ENCODE results near the gene PLXNB2.

PLXNB2 gene

DNA sequence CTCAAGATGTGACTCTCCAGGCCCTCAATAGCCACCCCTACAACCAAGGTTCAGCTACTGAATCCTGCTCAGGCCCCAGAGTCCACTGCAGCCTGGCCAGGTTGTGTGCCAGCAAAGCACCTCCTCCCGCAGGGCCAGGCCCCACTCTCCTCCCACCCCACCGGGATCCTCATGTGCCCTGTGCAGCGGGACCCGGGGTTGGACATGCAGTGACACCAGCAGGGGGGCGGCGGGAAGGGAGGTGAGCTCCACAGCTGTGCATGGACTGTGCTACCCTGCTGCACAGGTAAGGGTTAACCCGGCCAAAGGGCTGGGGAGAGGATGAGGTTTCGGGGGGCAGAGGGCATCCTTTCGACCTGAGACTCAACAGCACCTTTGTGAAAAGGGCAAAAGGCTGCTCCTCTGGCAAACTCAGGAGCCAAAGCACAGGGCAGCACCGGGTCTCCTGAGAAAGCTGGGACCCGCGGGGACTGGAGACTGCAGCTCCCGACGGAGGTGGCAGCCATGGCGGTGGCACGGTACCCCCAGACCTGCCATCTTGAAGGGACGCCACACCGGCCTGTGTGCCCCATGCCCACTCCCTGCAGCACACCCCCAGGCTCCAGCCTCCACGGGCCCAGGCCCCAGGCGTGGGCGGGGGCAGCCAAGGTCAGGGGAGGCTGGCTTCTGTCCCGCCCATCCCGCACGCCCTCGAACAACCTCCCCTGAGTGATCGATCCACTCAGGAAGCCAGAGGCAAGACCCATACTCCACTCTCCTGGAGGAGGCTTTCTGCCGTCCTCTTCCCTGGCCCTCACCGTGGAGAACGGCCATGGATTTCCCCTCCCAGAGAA, 10.6 kb downstream of the PLXNB2 start:
- no peak for DNase-seq

DNA sequence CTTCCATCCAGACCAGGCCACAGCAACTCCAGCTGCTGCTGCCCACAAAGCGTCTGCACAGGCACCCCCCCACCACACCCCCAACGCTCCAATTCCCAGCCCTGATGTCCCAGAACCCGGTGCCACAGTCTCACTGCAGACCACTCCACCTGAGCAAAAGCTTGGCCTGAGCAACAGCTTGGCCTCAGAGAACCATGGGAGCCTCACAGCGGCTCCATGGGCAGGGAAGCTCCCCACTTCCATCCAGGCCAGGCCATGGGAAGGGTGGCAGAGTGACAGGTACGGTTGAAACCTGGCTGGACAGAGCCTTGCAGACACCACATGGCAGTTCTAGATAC, 13.2 kb downstream of the PLXNB2 start:
- no peak for DNase-seq

DNA sequence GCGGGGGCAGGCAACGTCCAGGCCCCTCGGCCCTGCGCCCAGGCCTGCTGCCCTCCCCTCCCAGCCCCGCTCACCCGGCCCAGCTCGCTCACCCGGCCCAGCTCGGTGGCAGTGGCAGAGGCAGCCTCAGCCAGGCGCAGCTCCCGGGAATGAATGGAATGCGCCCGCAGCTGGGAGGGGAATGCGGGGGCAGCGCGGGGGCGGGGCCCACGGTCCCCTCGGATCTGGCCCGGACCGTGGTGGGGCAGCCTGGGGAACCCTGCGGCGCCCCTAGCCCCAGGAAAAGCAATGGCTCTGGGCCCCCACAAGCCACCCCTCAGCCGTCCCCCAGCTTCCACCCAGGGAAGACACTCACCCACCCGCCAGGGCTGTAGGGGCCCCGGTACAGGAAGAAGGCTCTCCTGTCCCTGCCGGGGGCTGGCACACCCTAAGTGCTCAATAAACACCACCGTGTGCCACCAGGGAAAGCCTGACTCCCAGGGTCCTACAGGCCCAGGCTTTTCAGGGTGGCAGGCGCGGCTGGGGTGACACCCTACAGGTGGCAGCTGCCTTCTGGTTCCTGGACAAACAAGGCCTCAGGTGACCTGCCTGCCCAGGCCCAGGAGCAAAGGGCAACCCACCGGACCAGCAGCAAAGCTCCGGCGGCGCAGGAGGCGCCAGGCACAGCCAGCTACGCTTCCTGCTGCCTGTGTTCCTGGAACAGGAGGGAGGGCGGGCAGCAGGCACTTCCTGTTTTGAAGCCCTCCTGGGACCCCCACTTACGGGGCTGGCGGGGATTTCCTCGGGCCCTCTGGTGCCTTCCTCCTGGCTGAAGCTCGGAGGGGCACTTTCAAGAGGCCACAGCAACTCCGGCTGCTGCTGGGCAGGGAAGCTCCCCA, 13.8 kb downstream of the PLXNB2 start:
- peak; percentile 68 for DNase-seq

DNA sequence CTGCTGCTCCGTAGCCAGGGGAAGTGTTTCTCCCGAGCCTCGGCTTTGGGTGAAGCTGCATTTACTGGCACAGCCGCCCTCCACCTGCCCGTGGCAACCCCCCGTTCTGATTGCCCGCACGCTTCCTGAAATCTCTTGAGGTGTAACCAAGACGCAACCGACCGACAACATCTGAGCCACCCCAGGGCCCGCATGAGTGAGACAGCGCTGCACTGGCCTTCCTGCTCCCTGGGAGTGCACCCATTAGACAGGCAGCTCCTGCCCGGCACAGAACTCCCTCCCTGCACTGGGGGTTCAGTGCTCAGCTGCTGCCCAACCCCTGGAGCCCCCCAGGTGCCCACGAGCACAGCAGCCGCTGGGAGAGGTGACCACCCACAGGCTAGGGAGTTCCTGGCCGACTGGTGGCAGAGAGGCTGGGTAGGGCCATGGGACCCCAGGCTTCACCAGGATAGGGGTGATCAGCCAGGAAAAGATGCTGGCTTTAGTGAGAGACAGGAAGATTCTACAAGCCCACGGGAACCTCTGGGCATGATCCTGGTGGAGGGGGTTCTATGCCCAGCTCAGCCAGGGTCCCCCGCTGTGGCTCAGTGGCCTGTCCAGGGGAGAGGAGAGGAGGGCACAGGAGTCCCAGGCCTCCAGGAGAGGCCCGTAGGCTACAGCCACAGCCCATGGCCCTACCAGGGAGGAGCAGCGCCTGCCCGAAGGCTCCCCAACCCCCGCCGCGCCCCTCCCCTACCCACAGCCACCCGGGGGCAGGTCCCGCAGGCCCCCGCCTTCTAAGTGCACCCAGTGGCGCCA, 14.6 kb downstream of the PLXNB2 start:
- DNase-seq: peak; percentile 34

DNA sequence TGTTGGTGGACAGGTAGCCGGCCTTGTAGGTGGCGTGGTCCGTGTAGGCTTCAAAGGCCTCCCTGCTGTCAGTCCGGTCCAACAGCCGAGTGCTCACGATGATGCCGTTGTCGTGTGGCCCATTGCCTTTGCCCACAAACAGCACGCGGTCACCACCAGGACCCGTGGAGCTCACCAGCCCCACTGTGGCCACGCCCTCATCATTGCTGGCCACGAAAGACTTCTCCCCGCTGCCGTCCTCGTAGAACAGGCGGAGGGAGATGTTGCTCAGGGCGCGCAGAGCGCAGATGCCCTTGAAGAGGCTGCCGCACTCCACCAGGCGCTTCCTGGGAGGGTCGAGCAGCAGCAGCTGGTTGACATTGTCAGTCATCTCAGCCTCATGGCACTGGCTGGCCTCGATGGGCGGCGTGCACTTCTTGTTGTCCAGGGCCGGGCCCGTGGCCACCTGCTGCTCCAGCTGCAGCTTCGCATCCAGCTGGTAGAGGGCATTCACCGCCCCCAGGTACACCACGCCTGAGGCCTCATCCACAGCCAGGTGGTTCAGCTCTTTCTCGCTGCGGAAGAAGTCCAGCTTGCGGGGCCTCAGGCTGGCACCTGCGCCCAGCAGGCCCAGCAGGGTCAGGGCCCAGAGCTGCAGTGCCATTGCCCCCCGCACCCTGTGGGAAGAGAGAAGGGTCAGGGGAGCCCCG, 17.4 kb downstream of the PLXNB2 start:
- DNase-seq: no peak

DNA sequence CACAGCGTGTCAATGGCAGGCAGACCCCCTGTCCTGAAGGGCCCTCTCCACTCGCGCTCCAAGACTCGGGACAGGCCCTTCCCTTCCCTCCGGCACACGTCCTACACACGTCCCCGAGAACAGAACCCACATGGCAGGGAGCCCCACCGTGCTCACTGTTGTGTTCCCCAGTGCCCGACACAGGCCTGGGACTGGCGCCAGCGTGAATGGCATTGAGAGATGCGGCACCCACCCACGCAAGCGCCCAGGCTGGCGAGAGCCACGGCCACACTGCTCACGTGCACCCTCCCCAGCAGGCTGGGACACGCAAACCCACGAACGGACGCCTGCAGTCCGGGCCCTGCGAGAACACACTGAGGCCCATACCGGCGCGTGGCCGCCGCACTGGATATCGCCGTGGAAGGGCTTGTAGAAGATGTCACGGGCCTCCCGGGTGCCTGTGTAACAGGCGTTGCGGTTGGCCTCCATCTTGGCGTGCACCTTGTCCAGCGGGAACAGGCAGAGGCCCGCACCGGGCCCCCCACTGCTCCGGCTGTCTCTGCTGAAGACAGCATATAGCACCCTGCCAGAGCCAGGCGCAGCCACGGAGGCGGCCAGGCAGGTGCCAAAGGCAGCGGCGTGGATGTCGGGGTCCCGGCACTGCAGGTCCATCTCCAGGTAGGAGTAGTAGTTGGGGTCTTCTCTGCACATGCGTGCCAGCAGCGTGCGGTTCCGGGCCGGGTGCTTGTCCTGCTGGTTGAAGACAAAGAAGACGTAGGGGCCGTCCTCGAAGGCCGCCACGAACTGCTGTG, 18.1 kb downstream of the PLXNB2 start:
- DNase-seq: no peak

DNA sequence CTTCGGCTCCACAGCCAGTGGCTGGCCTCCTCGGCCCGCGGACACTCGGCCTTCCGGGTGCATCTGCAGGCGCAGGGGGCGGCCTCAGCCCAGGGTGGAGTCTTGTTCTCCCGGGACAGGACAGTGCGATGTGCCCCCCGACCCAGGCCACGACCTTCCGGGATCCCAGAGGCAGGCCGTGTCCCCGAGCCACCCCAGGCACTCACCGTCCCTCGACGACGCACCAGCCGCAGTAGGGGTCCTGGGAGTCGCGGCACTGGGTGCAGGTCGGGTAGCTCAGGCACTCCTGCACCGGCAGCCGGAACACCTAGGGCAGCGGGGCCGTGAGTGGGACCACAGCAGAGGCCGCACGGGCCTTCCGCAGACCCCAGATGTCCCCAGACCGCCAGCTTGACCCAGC, 19.7 kb downstream of the PLXNB2 start:
- DNase-seq: no peak

DNA sequence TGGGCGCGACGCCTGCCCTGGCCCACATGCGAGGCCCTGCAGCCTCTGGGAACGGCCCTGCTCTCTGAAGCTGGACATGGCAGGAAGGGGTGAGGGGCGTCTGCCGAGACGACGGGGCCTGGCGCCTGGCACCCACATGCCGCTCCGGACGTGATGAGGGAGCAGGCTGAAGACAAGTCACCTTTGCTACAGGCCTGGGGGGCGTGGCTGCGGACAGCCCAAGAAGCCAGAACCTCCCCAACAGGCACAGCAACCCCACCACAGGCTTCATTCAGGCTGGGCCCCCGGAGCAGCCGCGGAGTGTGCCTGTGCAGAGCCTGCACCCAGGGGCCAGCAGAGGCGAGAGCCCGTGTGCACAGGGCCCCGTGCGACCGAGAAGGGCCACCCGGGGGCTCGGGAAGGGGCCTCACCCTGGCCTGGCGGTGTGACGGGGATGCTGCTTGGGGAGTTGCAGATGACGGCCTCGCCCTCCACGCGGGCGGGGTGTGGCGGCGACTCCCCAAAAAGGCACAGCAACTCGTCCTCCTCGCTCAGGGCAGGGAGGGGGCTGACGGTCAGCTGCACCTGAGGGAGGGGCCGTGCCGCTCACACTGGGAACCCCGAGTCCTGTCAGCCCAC, 20.6 kb downstream of the PLXNB2 start:
- DNase-seq: no peak

DNA sequence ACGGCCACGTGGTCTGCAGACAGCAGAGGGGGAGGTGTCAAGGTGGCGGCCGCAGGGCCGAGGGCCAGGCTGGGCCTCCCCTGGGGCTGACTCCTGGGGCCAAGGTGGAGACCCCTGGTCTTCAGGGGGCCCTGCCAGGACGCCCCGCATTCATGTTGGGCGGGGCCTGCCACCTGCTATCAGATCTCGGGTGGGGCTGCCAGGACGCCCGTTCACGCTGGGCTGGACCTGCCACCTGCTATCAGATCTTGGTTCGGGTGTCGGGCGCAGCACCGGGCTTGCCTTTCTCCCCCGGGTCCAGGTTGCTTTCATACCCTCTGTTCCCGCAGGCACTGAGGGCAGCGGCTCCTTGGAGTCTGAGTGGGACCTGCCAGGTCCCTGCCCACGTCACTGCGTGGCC, 21.2 kb downstream of the PLXNB2 start:
- no peak for DNase-seq

DNA sequence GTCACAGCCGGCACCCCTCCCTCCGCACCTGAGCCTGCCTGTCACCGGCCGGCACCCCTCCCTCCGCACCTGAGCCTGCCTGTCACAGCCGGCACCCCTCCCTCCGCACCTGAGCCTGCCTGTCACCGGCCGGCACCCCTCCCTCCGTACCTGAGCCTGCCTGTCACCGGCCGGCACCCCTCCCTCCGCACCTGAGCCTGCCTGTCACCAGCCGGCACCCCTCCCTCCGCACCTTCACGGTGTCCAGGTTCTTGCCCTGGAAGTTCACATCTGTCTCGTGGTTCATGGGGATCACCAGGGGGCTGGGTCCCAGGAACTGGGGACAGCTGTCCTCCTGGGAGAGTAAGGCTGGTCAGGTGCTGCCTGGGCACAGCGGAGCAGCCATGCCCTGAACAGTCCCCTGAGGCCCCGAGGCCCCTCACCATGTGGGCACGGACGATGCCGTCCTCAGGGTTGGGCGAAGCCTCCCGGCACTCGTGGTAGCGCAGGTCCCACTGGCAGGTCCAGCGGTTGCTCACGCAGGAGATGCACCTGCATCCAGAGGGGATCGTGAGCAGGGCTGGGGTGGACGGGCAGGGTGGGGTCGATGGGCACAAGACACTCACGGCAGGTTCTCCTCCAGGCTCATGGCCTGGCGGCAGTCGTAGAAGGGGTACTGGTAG, 21.7 kb downstream of the PLXNB2 start:
- no peak for DNase-seq

DNA sequence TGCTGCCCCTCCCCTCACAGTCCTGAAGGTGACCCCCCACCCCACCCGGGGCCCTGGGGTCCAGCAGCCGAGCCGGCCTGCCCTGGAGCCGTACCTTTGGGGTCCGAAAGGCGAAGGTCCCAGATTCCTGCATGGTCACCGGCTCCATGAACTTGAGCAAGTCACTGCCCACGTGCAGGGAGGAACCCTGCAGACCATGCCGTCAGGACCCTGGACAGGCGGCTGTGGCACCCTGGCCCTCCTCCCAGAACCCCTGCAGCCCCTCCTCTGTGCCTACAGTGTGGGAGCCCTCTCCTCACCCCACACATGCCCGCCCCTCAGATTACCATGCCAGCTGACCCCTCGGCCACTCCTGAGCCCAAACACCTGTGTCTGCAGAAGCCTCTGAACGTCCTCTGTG, 23.0 kb downstream of the PLXNB2 start:
- DNase-seq: no peak

DNA sequence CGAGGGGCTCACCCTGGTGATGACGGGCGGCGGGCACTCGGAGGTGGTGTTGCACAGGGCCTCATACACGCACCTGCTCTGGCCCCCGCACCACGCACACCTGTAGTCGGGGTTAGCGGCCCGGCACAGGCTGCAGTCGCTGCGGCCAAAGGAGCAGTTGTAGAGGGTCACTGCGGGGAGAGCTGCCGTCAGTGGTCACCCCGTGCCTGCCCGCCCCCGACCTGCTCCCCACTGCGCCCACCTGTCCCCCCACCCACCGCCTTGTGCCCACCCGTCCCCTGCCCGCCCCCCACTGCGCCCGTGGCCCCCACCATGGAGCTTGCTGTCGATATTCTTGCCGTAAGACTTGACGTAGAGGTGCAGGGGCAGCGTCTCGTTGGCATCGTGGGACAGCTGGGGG, 23.6 kb downstream of the PLXNB2 start:
- DNase-seq: no peak

DNA sequence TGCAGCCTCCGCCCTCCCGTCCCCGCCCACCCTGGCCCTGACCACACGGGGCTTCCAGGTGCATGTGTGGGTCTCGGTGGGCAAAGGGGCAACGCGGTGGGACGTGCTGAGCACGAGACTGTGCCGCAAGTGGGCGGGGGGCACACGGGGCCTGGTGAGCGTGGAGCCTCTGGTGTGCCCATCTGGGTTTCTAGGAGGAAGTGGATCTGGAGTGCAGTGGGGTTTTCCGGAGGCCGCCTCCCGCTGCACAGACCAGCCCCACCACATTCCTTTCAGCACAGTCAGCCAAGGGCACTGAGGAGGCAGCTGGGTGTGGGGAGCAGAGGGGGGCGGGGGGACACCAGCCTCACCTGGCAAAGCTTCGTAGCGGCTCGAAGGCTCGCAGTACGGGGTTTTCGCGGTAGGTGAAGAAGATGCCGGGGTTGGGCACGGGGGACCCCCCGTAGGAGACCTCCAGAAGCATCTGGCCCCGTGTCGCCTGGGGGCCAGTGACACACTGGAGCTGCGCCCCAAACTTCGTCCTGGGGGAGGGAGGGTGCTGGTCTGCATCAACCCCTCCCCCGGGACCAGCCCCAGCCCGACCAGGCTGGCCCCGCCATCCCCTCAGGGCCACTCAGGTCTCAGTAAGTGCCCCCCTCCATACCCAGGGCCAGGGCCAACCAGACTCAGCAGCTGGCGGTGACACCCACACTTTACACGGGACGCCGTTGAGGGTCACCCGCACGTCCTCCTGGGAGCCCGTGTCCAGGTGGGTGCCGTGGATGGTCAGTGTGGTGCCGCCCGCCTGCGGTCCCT, 24.9 kb downstream of the PLXNB2 start:
- DNase-seq: peak; percentile 89

DNA sequence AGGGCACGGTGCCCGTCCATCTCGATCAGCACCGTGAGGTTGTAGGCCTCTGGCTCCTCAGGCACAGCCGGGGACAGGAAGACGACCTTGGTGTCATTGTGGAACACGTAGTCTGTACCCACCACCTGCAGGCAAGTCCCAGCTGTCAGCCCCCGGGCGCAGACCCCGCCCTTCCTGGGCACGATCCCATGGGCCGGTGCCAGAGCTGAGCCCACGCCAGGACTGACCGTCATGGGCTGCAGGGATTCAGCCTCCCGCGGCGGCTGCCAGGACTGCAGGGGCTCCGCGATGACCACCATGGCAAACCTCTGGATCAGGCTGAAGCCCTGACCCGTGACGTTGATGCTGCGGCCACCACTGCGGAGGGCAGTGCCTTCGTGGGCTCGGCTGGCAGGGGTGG, 25.5 kb downstream of the PLXNB2 start:
- no peak for DNase-seq

DNA sequence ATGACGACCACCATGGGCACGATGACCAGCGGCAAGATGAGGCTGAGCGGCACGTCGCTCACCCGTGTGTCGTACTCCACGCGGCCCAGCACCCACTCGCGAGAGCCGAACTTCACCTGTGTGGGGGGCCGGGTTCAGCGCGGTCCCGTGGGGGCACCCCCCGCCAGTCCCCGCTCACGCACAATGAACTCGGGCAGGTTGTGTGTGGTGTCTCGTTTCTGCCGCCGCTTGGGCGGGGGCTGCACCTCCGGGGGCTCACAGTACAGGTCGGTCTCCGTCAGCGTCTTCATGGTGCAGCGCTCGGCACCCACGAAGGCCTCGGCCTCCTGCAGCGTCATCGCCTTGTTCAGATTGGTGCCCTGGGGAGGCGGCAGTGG, 26.1 kb downstream of the PLXNB2 start:
- DNase-seq: no peak

DNA sequence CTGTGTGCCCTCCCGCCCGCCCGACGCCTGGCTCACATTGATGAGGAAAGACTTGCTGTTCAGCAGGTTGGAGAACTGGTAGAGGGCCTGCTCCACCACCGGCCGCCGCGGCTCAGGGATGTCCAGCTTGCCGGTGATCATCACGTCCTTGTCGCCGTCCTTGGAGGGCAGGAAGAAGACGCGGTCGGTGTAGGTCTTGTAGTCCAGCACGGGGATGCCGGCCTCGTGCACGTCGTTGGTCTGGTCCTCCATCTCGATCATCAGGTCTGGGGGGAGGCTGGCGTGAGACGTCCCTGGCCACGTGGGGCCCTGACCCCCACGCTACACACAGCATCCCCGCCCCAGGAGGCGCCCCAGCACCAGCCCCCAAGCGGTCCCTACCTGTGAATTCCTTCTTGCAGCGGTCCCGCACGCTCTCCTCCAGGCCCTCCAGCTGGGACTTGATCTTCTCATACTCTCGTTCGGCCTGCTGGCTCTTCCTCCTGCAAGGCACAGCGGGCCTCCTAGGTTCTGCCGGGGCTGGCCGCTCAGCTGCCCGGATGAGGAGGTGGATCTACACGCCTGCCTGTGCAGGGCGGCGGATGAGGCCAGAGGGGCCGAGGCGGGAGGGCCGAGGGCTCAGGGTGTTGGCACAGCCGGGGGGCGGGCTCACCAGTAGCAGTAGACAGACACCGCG, 26.6 kb downstream of the PLXNB2 start:
- DNase-seq: no peak

DNA sequence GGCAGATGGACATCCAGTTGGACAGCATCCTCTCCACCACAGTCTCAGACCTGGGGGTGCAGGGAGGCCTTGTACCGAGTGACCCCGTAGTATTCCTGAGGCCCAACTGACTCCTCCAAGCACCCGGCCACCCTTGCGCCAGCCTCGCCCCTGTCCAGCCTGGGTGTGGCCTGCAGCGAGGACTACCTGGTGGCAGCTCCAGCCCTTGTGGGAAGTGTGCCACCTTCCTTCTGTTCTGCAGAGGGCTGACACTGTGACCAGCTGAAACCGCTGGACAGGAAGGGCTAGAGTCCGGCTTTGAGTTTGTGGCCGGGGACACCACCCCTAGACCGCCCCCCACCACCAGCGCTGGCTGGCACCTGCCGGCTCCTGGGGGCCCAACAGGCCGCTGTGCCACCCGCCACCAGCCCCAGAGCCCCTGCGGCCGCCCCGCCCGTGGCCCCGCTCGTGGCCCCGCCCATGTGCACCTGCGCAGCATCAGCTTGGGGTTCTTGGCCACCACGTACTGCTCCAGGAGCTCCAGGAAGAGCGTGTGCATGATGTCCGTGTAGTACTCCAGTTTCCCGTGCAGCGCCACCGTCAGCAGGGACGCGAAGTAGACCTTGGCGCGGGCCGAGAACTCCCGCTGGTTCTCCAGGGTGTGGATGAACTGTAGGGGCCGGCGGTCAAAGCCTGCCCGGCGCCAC, 27.3 kb downstream of the PLXNB2 start:
- no peak for DNase-seq

DNA sequence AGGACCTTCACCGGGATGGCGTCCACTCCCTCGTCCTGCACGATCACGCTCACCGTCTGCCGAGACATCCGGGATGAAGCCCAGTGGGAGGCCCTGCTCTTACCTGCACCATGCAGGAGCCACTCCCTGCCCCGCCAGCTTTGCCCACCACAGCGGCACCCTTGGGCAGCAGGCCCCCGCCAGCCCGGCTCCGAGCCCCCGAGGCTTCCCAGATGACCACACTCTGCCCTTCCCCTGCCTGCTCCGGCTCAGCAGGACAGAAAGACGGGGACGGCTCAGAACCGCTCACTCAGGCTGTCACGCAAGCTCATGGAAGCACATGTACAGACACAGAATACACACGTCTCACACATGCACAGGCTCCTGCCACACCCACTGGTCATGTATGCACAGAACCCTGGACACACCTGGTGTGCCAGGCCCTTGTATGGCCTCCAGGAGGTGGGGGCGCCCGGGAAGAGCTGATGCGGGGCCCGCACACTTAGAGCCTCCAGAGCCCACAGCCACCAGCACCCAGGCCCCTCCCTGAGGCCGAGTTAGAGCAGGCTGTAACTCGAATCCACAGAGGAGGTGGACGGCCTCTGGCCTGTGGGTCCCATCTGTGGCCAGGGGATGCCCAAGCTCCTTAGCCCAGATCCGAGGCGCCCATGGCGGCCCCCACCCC, 28.4 kb downstream of the PLXNB2 start:
- no peak for DNase-seq

All from kidney glomerular epithelial cell (primary cell).